GM18907 (cell line): ENCODE data around the gene TMC3.

ENCODE experiments used
- ATAC-seq: cut with Tn5 transposase; IDR thresholded peaks from one replicate; pipeline ENCODE4 v1.9.1; 2021; ENCODE audit warnings: mild to moderate bottlenecking, moderate library complexity; ENCODE audit not compliant: unreplicated experiment

The TMC3 gene

GRCh38 chr15:81323944-81324881 is 49.8 kb downstream of the TMC3 start, which contains the start of gene STARD5:
STARD5 (minus strand) TSS chr15:81324141; CDS start chr15:81324099, 42 bp downstream.
- ATAC-seq: peak; percentile 100

GRCh38 chr15:81323559-81323943 is 50.5 kb downstream of the TMC3 start:
- ATAC-seq: peak; percentile 14

DNA sequence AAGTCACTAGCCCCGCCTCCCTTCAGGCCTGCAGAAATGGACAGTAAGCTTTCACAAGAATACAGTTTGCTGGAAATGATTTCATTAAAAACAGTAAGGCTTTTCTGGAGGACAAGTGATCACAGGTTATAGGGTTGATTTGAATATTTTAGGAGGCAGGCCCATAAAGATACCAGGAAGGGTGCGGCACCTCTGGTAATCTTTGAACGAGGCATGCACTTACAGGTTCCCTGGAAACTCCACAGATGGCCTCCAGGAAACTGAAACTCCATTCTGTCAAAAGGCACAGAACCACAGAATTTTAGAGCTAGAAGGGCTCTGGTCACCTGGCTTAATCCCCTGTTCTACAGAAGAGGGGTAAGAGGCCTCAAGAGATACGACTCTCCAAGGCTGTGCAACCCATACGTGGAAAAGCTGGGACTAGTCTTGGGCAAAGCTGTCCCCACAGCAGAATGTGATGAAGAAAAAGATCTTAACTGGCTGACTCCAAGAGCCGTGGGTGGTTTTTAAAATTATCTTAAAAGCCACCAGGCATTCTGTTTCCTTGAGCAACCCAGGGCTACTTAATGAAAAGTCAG is 51.2 kb downstream of the TMC3 start:
- no peak for ATAC-seq

DNA sequence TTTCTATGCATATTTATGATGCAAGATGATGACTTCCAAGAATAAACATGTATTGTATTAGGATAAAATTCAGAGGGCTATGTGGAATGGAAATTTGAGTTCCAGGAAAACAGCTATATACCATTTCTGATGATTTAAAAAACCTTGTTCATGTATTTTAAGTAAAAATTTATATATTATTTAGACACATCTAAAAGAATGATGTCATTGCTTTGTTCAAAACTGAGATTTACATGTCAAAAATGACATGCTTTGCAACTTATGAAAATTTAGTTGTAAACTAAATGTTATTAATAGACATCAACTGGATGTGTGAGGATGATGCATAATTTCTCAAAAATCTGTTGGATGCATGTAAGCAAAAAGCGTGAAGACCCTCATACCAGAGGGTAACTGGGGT is 52.3 kb downstream of the TMC3 start:
- no peak for ATAC-seq

- no peak for ATAC-seq
These were observed 56.4 kb downstream of the TMC3 start for GRCh38 chr15:81317642-81318017.

- ATAC-seq: no peak
These were observed 57.7 kb downstream of the TMC3 start for GRCh38 chr15:81316267-81316666.

DNA sequence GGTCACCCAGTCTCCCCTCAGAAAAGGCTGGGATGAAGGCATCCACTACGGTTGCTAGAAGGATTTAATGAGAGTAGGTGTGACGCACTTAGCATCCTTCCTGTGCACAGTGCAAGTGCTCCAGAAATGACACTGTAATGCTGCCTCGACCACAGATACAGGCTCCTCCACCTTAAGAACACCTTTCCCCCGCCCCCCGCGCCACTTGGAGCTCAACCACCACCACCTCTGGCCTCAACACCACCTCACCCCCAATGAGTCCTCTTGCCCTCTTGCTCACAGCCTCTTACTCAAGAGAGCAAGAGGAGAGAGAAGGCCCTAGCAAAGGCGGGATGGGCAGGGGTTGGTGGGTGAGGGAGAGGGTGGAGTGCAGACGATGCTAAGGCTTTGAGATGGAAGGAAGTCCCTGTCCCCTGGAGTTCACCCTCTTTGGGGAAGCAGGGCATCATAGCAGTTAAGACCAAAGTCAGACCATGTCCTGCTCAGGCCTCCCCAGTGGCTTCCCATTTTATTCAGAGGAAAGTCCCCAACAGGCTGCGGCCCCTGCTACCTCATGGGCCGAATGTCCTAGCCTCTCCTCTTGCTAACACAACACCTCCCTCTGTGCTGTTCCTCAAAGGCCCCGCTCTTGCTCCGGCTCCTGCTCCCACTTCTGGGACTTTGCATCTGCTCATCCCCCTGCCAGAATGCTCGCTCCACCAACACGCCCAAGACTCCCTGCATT is 58.4 kb downstream of the TMC3 start:
- no peak for ATAC-seq

- ATAC-seq: no peak
These were observed 59.6 kb downstream of the TMC3 start for GRCh38 chr15:81314378-81314777.

DNA sequence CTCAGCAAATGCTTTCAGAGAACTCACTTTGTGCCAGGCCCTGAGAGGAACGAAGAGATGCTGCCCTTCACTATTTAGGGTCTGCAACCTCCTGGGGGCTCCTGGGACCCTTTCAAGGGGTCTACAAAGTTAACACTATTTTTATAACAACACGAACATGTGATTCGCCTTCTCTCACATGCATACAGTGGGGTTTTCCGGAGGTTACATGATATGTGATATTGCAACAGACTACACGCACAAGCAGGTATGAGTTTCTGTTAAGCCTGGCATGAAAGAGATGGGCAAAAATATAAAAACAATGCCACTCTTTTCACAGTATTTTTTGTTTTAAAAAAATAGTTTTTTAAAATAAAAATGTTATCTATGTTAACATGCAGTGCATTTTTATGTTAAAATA is 60.3 kb downstream of the TMC3 start:
- ATAC-seq: no peak

DNA sequence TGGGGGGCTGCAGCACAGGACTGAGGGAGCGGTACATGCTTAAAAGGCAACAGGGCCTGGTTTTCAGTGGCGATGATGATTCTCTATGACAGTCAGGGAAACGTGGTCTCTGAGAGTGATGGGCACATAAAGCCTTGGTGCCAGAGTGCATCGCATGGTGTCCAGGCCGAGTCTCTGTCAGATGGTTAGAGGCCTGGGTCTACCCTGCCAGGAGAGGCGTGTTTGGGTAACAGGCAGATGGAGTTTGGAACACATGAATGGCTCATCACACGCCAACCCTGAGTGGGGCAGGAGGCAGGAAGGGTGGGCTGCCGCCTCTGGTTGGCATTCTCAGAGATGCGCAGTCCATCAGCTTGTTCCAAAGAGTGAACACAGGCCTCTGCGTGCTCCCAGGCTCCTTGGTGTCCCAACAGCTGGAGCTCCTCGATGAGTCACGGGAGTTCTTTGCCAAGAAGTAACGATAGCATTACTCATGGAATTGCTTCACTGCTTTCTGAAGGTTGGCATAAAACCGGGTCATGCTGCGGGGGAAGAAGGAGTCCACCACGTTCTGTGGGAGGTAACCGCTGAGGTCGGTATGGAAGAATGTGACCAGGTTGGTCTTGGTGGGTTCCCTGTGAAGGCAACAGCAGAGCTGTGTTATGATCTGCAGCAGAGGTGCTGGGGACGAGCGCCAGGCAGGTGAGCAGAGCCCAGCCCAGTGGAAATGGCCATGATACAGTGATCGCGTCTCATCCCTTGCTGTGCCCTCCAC is 61.0 kb downstream of the TMC3 start:
- no peak for ATAC-seq

DNA sequence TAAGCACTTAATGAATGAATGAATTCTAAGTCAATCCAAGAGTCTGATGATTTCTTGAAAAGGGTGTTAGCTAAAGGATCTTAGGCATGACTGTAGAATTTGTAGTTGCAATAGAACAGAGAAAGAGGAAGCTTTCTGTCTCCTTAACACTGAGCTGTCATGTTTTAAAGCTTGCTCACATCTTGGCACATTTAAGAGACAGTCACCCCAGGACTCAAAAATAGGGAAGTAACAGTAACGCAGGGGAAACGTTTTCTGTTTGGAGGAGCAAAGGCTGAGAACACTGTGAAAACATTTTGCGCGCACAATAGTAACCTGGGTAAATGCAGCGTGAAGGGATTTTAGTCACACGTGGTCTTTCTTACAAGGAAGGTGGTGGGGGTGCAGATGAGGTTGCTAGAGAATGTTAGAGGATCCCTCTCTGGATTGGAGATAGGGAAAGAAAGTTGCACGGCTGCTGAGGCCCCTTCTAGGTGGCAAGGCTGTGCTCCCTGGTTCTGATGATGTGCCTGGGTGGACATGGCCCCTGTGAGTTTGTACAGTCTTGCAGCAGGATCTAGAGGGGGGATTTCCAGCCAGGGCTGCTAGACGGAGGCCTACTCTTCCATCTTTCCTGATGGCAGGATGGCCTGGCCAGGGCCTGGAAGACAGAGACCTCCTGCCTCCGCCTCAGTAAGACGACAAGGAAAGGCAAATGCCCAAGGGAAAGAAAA is 62.1 kb downstream of the TMC3 start:
- peak; percentile 53 for ATAC-seq

DNA sequence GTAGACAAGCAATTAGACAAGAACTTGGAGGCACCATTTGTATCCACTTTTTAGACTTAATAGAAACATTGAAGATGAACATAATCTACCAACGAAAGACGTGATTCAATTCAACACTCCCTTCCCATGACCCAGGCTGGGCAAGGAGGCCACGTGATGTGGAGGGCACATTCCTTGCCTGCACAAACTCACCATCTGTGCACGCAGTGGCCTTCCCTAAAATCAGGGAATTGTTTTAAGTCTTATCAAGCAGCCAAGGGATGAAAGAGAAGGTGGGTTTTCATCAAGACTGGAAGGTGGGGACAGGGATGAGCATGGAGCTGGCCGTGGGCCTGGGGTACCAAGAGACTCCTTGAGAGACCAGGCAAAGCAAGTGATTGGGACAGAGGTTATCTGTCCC is 63.5 kb downstream of the TMC3 start:
- ATAC-seq: no peak

DNA sequence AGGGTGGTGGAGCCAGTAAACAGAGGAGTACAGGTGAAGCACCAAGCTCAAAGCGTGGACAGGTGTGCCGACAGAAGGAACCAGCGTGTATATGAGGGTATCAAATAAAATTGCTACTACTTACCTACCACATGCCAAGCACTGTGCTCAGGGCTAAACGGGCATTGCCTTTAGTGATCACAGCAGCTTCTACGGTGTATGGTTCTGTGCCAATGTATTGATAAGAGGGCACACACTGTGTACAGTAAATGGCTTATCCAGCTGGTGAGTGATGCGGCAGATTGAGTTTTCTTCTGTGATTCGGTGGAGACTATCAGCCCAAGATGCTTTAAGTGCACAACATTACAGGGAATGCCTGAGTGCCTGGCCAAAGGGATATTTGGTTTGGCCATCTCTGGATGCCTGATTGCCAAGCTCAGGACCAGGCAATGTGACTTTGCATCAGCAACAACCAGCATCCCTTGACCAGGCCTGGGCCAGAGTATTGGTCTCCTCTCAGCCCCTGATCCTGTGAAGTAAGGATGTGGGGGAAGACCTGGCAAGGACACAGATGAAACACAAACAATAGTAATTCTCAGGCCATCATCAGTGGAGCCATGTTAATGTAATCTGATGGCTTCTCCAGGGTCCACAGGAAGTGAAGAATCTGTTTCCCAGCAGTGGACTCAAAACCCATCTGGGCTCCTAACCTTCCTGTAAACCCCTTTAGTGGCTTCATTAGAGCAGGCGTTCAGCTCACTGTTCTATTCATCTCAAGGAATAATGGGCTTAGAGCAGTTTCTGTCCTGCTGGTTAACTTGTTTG is 64.2 kb downstream of the TMC3 start:
- ATAC-seq: no peak

GRCh38 chr15:81308260-81308659 is 65.8 kb downstream of the TMC3 start:
- no peak for ATAC-seq

DNA sequence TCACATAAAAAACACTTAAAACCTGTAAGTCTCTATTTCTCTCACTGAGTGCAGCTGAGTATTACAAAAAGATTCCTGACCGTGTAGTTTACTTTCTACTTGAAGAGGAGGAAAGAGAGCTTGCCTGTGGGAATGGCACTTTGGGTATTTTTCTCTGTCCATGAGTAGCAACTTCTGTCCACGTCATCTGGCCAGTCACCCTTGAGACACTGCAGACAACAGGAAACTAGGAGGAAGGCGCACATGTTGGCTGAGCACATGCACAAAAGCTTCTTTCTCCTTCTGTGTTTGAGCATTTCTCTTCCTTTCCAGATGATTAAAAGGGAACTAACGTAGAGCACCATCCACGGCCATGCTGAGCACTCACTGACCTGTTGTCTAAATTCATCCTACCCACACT is 69.8 kb downstream of the TMC3 start:
- no peak for ATAC-seq

DNA sequence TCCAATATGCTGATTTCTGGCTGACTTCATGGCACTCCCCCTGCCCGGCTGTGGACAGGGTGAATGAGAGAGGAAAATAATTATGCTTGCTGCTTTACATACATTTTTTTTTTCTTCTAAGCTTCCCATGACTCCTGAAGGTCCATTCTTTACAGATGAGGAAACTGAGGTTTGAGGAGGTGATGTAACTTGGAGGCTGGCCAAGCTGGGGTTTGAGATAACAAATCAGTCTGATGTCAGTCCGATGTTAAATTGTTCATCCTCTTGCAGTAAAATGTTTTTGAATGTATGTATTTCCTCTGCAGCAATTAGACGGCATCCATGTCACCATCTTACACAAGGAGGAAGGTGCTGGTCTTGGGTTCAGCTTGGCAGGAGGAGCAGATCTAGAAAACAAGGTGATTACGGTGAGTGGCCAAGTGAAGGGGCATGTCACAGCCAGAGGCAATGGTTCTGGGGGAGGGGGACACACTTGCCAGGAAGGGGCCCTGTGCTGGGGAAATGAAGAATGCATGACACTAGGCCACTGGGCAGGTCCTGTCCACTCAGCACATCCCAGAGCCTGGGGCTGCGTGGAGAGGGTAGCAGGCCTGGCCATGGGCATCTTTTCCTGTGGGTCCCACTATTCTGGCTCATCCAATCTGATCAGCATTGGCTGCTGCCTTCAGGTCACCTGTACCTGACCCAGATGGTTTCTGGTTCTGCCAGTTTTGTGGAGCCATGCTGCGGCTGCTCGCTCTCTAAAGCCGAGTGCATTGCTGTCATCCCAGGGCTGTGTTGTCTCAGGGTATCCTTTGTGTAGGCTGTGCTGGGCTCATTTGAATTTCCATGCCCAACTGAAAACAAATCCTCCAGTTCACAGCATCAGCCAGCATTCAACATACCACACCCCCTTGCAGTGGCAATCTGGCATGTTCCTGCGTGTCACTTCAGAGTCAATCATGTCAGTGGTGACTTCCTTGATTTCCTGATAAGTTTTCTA is 70.5 kb downstream of the TMC3 start:
- no peak for ATAC-seq

DNA sequence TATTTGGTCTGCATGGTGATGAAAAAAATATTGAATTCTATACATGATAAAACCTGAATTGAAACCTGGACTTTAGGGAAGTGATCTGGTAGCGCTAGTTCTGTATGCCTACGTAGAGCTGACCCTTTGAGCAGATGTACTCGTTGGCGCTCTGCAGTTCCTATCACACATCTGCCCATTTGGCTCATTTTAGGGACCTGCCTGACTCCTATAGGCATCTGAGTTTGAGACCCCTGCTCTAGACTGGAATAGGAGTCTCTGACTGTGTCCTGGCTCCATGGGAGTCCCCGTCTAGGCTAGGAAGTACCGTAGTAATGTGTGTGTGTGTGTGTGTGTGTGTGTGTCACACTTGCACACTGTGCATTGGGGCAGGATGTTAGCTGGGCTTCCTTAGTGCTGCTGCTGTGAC is 71.3 kb downstream of the TMC3 start:
- no peak for ATAC-seq

DNA sequence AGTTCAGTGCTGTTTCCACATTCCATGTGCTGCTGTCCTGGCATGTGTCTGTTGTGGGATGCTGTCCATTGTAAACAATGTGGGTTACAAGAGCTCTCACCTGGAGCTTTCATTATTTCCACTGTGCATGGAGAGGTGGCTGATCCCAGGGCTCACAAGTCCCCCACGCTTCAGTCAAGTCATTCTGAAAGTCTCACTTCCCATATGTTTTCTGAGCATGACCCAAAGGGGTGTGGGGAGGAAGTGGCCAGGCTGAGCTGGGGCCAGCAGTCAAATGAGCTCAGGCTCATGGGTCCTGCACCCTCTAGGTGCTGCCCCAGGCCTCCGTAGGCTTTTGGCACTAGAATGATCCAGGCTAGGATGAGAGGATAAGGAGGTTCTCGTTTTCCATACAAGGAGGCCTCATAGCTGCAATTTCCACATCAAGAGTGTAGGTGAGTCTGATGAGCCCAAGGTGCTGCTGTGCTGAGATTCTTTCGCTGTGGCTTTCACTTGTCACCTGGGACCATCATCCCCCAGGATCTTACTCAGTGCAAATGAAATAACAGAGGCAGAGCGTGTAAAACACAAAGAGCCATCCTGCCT is 72.1 kb downstream of the TMC3 start:
- peak; percentile 84 for ATAC-seq
